Measurements from ENCODE around the gene PRKCA.

DNA sequence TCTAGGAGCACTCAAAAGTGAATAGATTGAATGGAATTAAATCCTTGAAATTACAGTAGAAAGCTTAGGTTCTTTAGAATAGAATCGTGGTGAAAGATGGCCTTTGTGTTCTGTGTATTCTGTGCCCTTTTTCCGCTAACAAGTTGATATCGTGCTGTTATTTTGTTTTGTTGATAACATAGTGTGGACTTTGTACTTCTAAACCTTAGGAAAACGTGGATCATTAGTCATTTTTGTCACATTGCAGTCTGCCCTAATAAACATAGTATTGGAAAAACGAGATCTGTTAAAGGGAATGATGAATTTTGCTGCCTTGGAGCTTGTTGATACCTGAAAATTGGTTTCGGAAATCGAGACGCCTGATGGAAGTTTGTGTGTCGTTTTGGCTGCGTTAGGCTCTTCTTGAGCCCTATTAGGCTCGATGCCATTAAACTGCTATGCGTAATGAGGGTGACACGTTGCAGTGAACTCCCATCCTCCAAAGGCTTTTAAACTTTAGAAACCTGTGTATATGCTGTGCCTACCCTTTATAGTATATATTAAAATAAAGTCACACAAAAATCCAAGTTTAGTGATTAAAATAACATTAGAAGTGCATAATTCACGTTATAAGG is 145.7 kb downstream of the PRKCA start:
- TF ChIP-seq CTCF (IDR thresholded peaks at IDR 0.05) (no peak), POLR2A (IDR thresholded peaks at IDR 0.05) (no peak)

Measured in suprapubic skin (tissue), 3 donors.